Stimulated activated CD4-positive, alpha-beta T cell treated with anti-CD3 and anti-CD28 coated beads, Interleukin-2, amount 100 ng/mL, for 4 hours (primary cell): ENCODE data around the gene AKR1A1.
A peak's percentile ranks its signal among the peaks of the same experiment; 100 is the strongest.
"Not testable (repeated sequence)": the region's sequence is repeated elsewhere in the genome, so short reads cannot be mapped to it uniquely, and the experiment has no call there.

Experiments
- DNase-seq: peaks from one replicate; pipeline ENCODE4 v3.0.0-alpha.2; 2020; ENCODE audit warnings: low read depth

AKR1A1 gene

GRCh38 chr1:45569962-45570581, 19.4 kb downstream of the AKR1A1 start:
- peak; percentile 63 for DNase-seq

- DNase-seq = no peak
Measured at GRCh38 chr1:45570631-45571030, 20.0 kb downstream of the AKR1A1 start.

GRCh38 chr1:45573231-45573804, 22.7 kb downstream of the AKR1A1 start:
- no peak for DNase-seq

GRCh38 chr1:45574105-45574626, 23.5 kb downstream of the AKR1A1 start:
- no peak for DNase-seq

- peak; percentile 93 for DNase-seq
Measured at GRCh38 chr1:45583264-45583665, 32.6 kb downstream of the AKR1A1 start.

- peak; percentile 83 for DNase-seq
Measured at GRCh38 chr1:45583666-45584350, 33.2 kb downstream of the AKR1A1 start, which contains the start of gene NASP. Gene NASP, plus strand, starts transcription at chr1:45584041. Its CDS starts 106 bp downstream, at chr1:45584147.

GRCh38 chr1:45584351-45585109, 33.9 kb downstream of the AKR1A1 start:
- peak; percentile 78 for DNase-seq

- DNase-seq = no peak
Measured at GRCh38 chr1:45585110-45585426, 34.4 kb downstream of the AKR1A1 start.

- no peak for DNase-seq
Measured at GRCh38 chr1:45585496-45586075, 35.0 kb downstream of the AKR1A1 start.

- DNase-seq = no peak
Measured at GRCh38 chr1:45586769-45587168, 36.1 kb downstream of the AKR1A1 start.

GRCh38 chr1:45589861-45590260, 39.2 kb downstream of the AKR1A1 start:
- DNase-seq = no peak

- no peak for DNase-seq
Measured at GRCh38 chr1:45594412-45594811, 43.8 kb downstream of the AKR1A1 start.

GRCh38 chr1:45596765-45597164, 46.1 kb downstream of the AKR1A1 start:
- not testable (repeated sequence) for DNase-seq

- no peak for DNase-seq
Measured at GRCh38 chr1:45604239-45604638, 53.6 kb downstream of the AKR1A1 start.

- no peak for DNase-seq
Measured at GRCh38 chr1:45607404-45608074, 56.9 kb downstream of the AKR1A1 start.

GRCh38 chr1:45608175-45609156, 57.8 kb downstream of the AKR1A1 start:
- DNase-seq = no peak

- no peak for DNase-seq
Measured at GRCh38 chr1:45610589-45611226, 60.1 kb downstream of the AKR1A1 start.

GRCh38 chr1:45612941-45613579, 62.4 kb downstream of the AKR1A1 start:
- no peak for DNase-seq

GRCh38 chr1:45615885-45616284, 65.3 kb downstream of the AKR1A1 start:
- DNase-seq = no peak
